DND-41 (cell line): ENCODE measurements around the gene PRAMEF18.
"Not testable (repeated sequence)": the region's sequence is repeated elsewhere in the genome, so short reads cannot be mapped to it uniquely, and the experiment has no call there.

Source experiments
- EZH2 ChIP-seq: IDR thresholded peaks from 3 replicates; pipeline ENCODE4 v1.6.1; 2012; ENCODE audit warnings: borderline replicate concordance, low read depth, mild to moderate bottlenecking, moderate library complexity, low read length, inconsistent platforms; ENCODE audit not compliant: severe bottlenecking
- TF ChIP-seq, protein P1 (sequence below): IDR thresholded peaks from 2 replicates; pipeline ENCODE4 v1.5.1; 2012; ENCODE audit warnings: borderline replicate concordance, low read length, moderate library complexity, mild to moderate bottlenecking; ENCODE audit not compliant: poor library complexity, severe bottlenecking; ENCODE audit errors: extremely low read depth

GRCh38 chr1:13227271-13228055 is 1.5 kb upstream of the PRAMEF18 start:
- TF ChIP-seq, protein P1, sequence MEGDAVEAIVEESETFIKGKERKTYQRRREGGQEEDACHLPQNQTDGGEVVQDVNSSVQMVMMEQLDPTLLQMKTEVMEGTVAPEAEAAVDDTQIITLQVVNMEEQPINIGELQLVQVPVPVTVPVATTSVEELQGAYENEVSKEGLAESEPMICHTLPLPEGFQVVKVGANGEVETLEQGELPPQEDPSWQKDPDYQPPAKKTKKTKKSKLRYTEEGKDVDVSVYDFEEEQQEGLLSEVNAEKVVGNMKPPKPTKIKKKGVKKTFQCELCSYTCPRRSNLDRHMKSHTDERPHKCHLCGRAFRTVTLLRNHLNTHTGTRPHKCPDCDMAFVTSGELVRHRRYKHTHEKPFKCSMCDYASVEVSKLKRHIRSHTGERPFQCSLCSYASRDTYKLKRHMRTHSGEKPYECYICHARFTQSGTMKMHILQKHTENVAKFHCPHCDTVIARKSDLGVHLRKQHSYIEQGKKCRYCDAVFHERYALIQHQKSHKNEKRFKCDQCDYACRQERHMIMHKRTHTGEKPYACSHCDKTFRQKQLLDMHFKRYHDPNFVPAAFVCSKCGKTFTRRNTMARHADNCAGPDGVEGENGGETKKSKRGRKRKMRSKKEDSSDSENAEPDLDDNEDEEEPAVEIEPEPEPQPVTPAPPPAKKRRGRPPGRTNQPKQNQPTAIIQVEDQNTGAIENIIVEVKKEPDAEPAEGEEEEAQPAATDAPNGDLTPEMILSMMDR = not testable (repeated sequence)
- not testable (repeated sequence) for TF ChIP-seq EZH2
